Activated naive CD8-positive, alpha-beta T cell (primary cell): ENCODE results near the gene ABCC5.

Source experiments
- H3K27ac Mint-ChIP-seq: one replicate; pipeline ENCODE4 v1.8.0; 2021; ENCODE audit warnings: mixed read lengths
- H3K27me3 Mint-ChIP-seq: one replicate; pipeline ENCODE4 v1.8.0; 2021; ENCODE audit warnings: mixed read lengths
- H3K36me3 Mint-ChIP-seq: one replicate; pipeline ENCODE4 v1.8.0; 2021; ENCODE audit warnings: mixed read lengths
- H3K4me1 Mint-ChIP-seq: one replicate; pipeline ENCODE4 v1.8.0; 2021; ENCODE audit warnings: low read depth, mixed read lengths
- H3K4me3 Mint-ChIP-seq: one replicate; pipeline ENCODE4 v1.8.0; 2021; ENCODE audit warnings: mild to moderate bottlenecking, mixed read lengths
- H3K9me3 Mint-ChIP-seq: one replicate; pipeline ENCODE4 v1.8.0; 2021; ENCODE audit warnings: low read depth, mixed read lengths

The ABCC5 gene

DNA sequence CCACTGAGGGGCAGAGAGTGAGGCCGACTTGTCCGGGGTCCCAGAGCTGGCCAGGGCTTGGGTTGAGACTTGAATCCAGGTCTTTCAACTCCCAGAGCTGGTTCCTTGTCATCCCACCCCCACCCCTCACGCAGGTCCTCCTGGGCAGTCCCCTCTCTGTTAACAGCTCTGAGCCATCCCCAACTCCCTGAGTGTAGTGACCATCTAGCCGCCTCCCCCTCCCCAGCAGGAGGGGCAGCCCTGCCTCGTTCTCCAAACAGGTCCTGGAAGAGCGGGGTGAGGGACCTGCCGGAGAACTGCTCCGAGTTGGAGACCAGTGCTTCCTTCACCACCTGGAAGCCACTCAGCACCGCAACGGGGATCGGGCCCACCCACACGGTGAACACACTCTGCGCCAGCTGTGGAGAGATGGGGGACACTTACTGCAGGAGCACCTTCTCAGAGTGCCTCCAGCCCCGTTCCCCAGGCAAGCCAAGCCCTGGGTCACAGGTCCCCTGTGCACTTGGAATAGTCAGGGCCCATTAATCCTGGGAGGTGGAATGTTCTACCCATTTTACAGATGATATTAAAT, 108.6 kb downstream of the ABCC5 start:
- Mint-ChIP-seq H3K36me3 (no peaks in the 10 kb centered on the region), H3K9me3 (no peaks in the 10 kb centered on the region), H3K4me3 (no peak overlapping the region), H3K27me3 (no peaks in the 10 kb centered on the region), H3K27ac (no peak overlapping the region), H3K4me1 (no peaks in the 10 kb centered on the region)

- Mint-ChIP-seq H3K27me3 (no peaks in the 10 kb centered on the region), H3K27ac (no peak overlapping the region), H3K4me3 (no peak overlapping the region), H3K9me3 (no peaks in the 10 kb centered on the region), H3K4me1 (no peaks in the 10 kb centered on the region), H3K36me3 (no peaks in the 10 kb centered on the region)
Observed at GRCh38 chr3:183907911-183908331, 109.8 kb downstream of the ABCC5 start.

- no peaks in the 10 kb centered on the region for H3K4me1 Mint-ChIP-seq
- no peak overlapping the region for H3K4me3 Mint-ChIP-seq
- H3K9me3 Mint-ChIP-seq, result no peaks in the 10 kb centered on the region
- H3K36me3 Mint-ChIP-seq, result no peaks in the 10 kb centered on the region
- no peaks in the 10 kb centered on the region for H3K27me3 Mint-ChIP-seq
- no peak overlapping the region for H3K27ac Mint-ChIP-seq
Observed at GRCh38 chr3:183907176-183907575, 110.5 kb downstream of the ABCC5 start.

DNA sequence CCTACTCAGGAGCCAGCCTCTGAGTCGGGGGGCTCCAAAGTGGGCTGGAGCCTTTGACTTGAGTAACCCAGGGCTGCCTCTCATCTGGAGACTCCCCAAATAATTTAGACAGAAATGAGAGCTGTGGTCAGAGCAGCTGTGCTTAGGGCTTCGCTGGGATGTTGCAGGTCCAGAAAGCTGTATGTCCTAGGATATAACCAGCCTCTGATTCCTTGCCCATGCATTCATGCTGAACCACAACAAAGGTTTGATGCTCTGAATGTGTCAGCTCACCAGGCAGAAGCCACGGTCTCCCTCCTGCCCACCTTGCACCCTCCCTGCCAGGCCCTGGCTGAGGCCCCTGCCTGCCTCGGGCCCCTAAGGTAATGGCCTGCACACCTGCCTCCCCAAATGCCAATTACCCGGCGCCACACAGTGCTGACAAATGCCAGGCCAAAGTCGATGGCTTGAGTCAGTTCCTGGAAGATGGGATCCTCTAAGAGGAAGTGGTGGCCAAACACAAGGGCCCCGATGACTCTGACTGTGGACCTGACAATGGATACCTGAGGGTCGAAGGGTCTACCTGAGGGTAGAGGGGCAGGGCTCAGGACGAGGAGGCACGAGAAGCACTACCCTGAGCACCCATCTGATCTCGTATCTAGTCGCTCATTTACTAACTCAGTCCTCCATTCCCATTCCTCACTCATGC, 111.3 kb downstream of the ABCC5 start:
- peaks cover 3% of the 10 kb centered on the region for H3K27me3 Mint-ChIP-seq
- no peaks in the 10 kb centered on the region for H3K36me3 Mint-ChIP-seq
- H3K4me3 Mint-ChIP-seq, result no peak overlapping the region
- H3K9me3 Mint-ChIP-seq, result no peaks in the 10 kb centered on the region
- no peak overlapping the region for H3K27ac Mint-ChIP-seq
- H3K4me1 Mint-ChIP-seq, result no peaks in the 10 kb centered on the region

DNA sequence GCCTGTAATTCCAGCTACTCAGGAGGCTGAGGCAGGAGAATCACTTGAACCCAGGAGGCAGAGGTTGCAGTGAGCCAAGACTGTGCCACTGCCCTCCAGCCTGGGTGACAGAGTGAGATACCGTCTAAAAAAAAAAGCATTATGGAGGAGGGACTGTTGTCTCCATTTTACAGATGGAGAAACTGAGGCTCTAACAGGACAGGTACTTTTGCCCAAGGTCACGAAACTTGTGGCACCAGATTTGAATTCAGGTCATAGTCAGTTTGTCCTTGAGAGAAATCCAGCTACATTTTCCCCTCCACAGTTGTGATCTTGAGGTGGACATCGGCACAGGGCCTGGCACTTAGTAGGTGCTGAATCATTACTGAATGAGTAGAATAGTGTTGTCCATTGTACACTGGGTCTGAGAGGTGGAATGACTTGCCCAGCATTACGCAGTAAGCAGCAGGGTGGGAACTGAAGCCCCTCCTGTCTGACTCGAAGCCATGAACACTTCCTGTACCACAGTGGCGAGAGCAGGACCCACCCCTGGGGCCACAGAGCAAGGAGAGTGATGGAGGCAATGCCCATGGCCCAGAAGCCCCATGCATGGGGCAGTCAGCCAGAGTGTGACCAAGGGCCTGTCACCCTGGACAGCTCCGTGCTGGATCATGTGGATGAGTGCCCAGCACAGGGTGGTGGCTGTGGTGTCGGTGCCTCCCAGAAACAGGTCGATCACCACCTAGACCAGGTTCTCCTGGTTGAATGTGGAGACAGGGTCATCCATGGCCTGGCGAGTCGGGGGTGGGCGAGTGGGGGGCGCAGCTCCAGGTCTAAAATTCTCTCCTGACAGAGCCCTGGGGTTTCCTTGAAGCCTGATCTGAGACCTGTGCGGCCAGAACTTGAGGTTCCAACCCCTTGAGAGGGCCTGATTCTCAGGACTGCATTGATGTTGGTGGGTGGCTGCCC, 112.6 kb downstream of the ABCC5 start:
- H3K27ac Mint-ChIP-seq, result no peak overlapping the region
- H3K27me3 Mint-ChIP-seq, result peaks cover 6% of the 10 kb centered on the region
- no peaks in the 10 kb centered on the region for H3K9me3 Mint-ChIP-seq
- H3K4me3 Mint-ChIP-seq, result no peak overlapping the region
- no peaks in the 10 kb centered on the region for H3K36me3 Mint-ChIP-seq
- no peaks in the 10 kb centered on the region for H3K4me1 Mint-ChIP-seq

- H3K27me3 Mint-ChIP-seq, result peaks cover 9% of the 10 kb centered on the region
Observed at GRCh38 chr3:183898028-183898431, 119.7 kb downstream of the ABCC5 start.

GRCh38 chr3:183897606-183898005, 120.1 kb downstream of the ABCC5 start:
- Mint-ChIP-seq H3K27me3 (peaks cover 9% of the 10 kb centered on the region), H3K4me3 (no peak overlapping the region), H3K36me3 (no peaks in the 10 kb centered on the region), H3K27ac (no peak overlapping the region), H3K9me3 (no peaks in the 10 kb centered on the region), H3K4me1 (peaks cover 3% of the 10 kb centered on the region)

More at GRCh38 chr3:183898028-183898431, 119.7 kb downstream of the ABCC5 start:
- Mint-ChIP-seq H3K36me3 (no peaks in the 10 kb centered on the region), H3K9me3 (no peaks in the 10 kb centered on the region), H3K27ac (no peak overlapping the region), H3K4me3 (no peak overlapping the region), H3K4me1 (peaks cover 3% of the 10 kb centered on the region)

- Mint-ChIP-seq H3K4me3 (no peak overlapping the region), H3K36me3 (no peaks in the 10 kb centered on the region)
Observed at GRCh38 chr3:183896610-183897009, 121.1 kb downstream of the ABCC5 start.

GRCh38 chr3:183896184-183896583, 121.5 kb downstream of the ABCC5 start:
- H3K9me3 Mint-ChIP-seq, result no peaks in the 10 kb centered on the region
- no peaks in the 10 kb centered on the region for H3K36me3 Mint-ChIP-seq

More at GRCh38 chr3:183896610-183897009, 121.1 kb downstream of the ABCC5 start:
- Mint-ChIP-seq H3K27me3 (peaks cover 8% of the 10 kb centered on the region), H3K27ac (no peak overlapping the region), H3K9me3 (no peaks in the 10 kb centered on the region), H3K4me1 (peaks cover 3% of the 10 kb centered on the region)

GRCh38 chr3:183895774-183896173, 121.9 kb downstream of the ABCC5 start:
- H3K4me1 Mint-ChIP-seq, result peaks cover 3% of the 10 kb centered on the region
- H3K36me3 Mint-ChIP-seq, result no peaks in the 10 kb centered on the region
- H3K27ac Mint-ChIP-seq, result no peak overlapping the region
- H3K4me3 Mint-ChIP-seq, result no peak overlapping the region
- no peaks in the 10 kb centered on the region for H3K9me3 Mint-ChIP-seq
- peaks cover 5% of the 10 kb centered on the region for H3K27me3 Mint-ChIP-seq

More at GRCh38 chr3:183896184-183896583, 121.5 kb downstream of the ABCC5 start:
- Mint-ChIP-seq H3K27ac (no peak overlapping the region), H3K4me1 (peaks cover 3% of the 10 kb centered on the region), H3K27me3 (peaks cover 5% of the 10 kb centered on the region), H3K4me3 (no peak overlapping the region)

- Mint-ChIP-seq H3K9me3 (no peaks in the 10 kb centered on the region), H3K4me1 (peaks cover 3% of the 10 kb centered on the region), H3K4me3 (no peak overlapping the region), H3K27me3 (peaks cover 4% of the 10 kb centered on the region), H3K36me3 (no peaks in the 10 kb centered on the region), H3K27ac (no peak overlapping the region)
Observed at GRCh38 chr3:183895296-183895695, 122.4 kb downstream of the ABCC5 start.

DNA sequence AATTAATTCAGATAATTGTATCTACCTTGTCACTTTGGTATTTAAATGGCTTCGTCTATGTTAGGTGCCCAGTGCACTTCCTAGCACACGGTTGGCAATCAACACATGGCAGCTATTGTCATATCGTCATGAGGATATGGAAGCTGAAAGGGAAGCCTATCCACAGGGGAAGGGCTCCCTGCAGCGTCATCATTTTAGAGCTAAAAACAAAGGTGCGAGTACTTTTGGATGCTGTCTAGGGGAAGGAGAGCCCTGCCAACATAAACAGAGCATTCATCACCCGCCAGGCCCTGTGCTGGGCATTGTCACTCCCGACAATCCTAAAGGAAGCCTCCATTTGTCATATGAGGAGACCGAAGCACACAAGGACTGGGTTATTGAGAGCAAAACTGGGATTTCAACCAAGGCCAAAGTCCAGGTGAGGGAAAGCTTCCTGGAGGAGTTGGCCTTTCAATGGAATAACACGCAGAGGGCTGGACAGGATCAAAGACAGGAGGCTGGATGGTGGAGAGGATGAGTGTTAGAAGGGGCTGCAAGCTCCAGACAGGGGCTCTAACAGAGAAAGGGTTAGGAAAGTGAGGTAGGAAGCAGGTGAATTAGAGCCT, 125.0 kb downstream of the ABCC5 start:
- Mint-ChIP-seq H3K27me3 (peaks cover 3% of the 10 kb centered on the region), H3K36me3 (no peaks in the 10 kb centered on the region), H3K4me1 (peaks cover 3% of the 10 kb centered on the region)

GRCh38 chr3:183885766-183886165, 131.9 kb downstream of the ABCC5 start:
- peaks cover 35% of the 10 kb centered on the region for H3K4me1 Mint-ChIP-seq
- peaks cover 1% of the 10 kb centered on the region for H3K27me3 Mint-ChIP-seq
- H3K4me3 Mint-ChIP-seq, result peak overlapping the region; percentile 60
- no peaks in the 10 kb centered on the region for H3K9me3 Mint-ChIP-seq
- no peaks in the 10 kb centered on the region for H3K36me3 Mint-ChIP-seq
- no peak overlapping the region for H3K27ac Mint-ChIP-seq

More for the DNA sequence above, 125.0 kb downstream of the ABCC5 start:
- no peaks in the 10 kb centered on the region for H3K9me3 Mint-ChIP-seq
- H3K27ac Mint-ChIP-seq, result no peak overlapping the region
- H3K4me3 Mint-ChIP-seq, result no peak overlapping the region

- Mint-ChIP-seq H3K27ac (peak within 1 kb of the TSS; percentile 95), H3K36me3 (no peaks in the 10 kb centered on the region), H3K9me3 (no peaks in the 10 kb centered on the region), H3K27me3 (no peaks in the 10 kb centered on the region), H3K4me3 (peak within 1 kb of the TSS; percentile 97), H3K4me1 (peaks cover 40% of the 10 kb centered on the region)
Observed at GRCh38 chr3:183884427-183885296, 133.0 kb downstream of the ABCC5 start, which contains the start of gene PARL. TSS of gene PARL (minus strand) at chr3:183884880. CDS start at chr3:183884846, 34 bp downstream.
